GM23248 (cell line): Measurements from ENCODE around the gene C5orf47. TPM values are rescaled to one million over a fixed set of nuclear protein-coding genes. Genes with fewer than 3 reads are reported as not detected.
"Not testable (repeated sequence)": the region's sequence is repeated elsewhere in the genome, so short reads cannot be mapped to it uniquely, and the experiment has no call there.

Experiments
- DNase-seq: peaks from one replicate; pipeline ENCODE4 v3.0.0-alpha.2; 2015
- H2AFZ ChIP-seq: fragments of 200-600 bp; sonication (generic); 2 replicates; pipeline ENCODE4 v1.6.1; 2016; ENCODE audit warnings: antibody characterized with exemption
- H3F3A ChIP-seq: fragments of 200-600 bp; sonication (generic); 2 replicates; pipeline ENCODE4 v1.6.1; 2016; ENCODE audit warnings: mild to moderate bottlenecking, antibody characterized with exemption, mixed run types; ENCODE audit not compliant: insufficient read depth
- H3K27ac ChIP-seq: fragments of 200-600 bp; sonication (generic); 2 replicates; pipeline ENCODE4 v1.5.1; 2016; ENCODE audit warnings: mild to moderate bottlenecking
- H3K27me3 ChIP-seq: fragments of 200-600 bp; sonication (generic); replicated peaks from 2 replicates; pipeline ENCODE4 v1.6.1; 2016; ENCODE audit warnings: mild to moderate bottlenecking; ENCODE audit not compliant: insufficient read depth
- H3K36me3 ChIP-seq: fragments of 200-600 bp; sonication (generic); 2 replicates; pipeline ENCODE4 v1.6.1; 2016; ENCODE audit warnings: low read depth, mild to moderate bottlenecking
- H3K4me1 ChIP-seq: fragments of 200-600 bp; sonication (generic); 2 replicates; pipeline ENCODE4 v1.6.1; 2016; ENCODE audit warnings: mild to moderate bottlenecking; ENCODE audit not compliant: insufficient read depth
- H3K4me2 ChIP-seq: fragments of 200-600 bp; sonication (generic); one replicate; pipeline ENCODE4 v1.6.1; 2016; ENCODE audit warnings: mild to moderate bottlenecking; ENCODE audit not compliant: unreplicated experiment
- H3K4me3 ChIP-seq: fragments of 200-600 bp; sonication (generic); 2 replicates; pipeline ENCODE4 v1.5.1; 2016; ENCODE audit warnings: mild to moderate bottlenecking
- H3K79me2 ChIP-seq: fragments of 200-600 bp; sonication (generic); 2 replicates; pipeline ENCODE4 v1.6.1; 2016; ENCODE audit warnings: mild to moderate bottlenecking; ENCODE audit not compliant: insufficient read depth
- H3K9ac ChIP-seq: fragments of 200-600 bp; sonication (generic); 2 replicates; pipeline ENCODE4 v1.6.1; 2016; ENCODE audit warnings: mild to moderate bottlenecking
- H3K9me2 ChIP-seq: fragments of 200-600 bp; sonication (generic); 2 replicates; pipeline ENCODE4 v1.6.1; 2016; ENCODE audit warnings: mixed run types, mild to moderate bottlenecking, moderate library complexity; ENCODE audit not compliant: insufficient read depth
- H3K9me3 ChIP-seq: fragments of 200-600 bp; sonication (generic); one replicate; pipeline ENCODE4 v1.6.1; 2017; ENCODE audit warnings: low read depth
- H4K20me1 ChIP-seq: fragments of 200-600 bp; sonication (generic); 2 replicates; pipeline ENCODE4 v1.6.0; 2016; ENCODE audit not compliant: insufficient read depth
- EZH2 ChIP-seq: fragments of 200-600 bp; sonication (generic); IDR thresholded peaks from 2 replicates; pipeline ENCODE4 v1.6.1; 2018; ENCODE audit warnings: antibody characterized with exemption, mild to moderate bottlenecking; ENCODE audit not compliant: insufficient read depth, poor library complexity, severe bottlenecking
- EZH2phosphoT487 ChIP-seq: fragments of 200-600 bp; sonication (generic); IDR thresholded peaks from 2 replicates; pipeline ENCODE4 v1.6.1; 2018; ENCODE audit warnings: antibody characterized with exemption, moderate library complexity, mild to moderate bottlenecking, low read depth; ENCODE audit not compliant: insufficient read depth
- WGBS, 2 experiments: methylation state at CpG; one replicate each; pipeline ENCODE4 v1.1.6; 2015 to 2017; ENCODE audit warnings: low lambda C conversion rate in 2 of 2, low coverage in 1 of 2; ENCODE audit errors: missing lambda C conversion rate in 2 of 2; 5-methylcytosine and 5-hydroxymethylcytosine counted together
- in situ Hi-C: fragments of 300-500 bp; cut with MboI; formaldehyde crosslinking; loops from 2 replicates; pipeline ENCODE4 v1.15.0; 2020
- polyA plus RNA-seq: library from polyadenylated mRNA; unstranded; fragments of >200 nt; fragmentation: Nextera tagmentation; extraction: Ambion mirVana; gene quantifications from 2 replicates; pipeline ENCODE4 v1.2.1, GENCODE V29; 2016
- total RNA-seq: library from RNA; depleted of rRNA; stranded (reverse); fragments of >200 nt; shearing (Covaris generic); gene quantifications from 2 replicates; pipeline ENCODE4 v1.2.3, GENCODE V29; 2014

The C5orf47 gene
- total and polyA plus RNA-seq, 2 experiments from 2014 or later = not detected

DNA sequence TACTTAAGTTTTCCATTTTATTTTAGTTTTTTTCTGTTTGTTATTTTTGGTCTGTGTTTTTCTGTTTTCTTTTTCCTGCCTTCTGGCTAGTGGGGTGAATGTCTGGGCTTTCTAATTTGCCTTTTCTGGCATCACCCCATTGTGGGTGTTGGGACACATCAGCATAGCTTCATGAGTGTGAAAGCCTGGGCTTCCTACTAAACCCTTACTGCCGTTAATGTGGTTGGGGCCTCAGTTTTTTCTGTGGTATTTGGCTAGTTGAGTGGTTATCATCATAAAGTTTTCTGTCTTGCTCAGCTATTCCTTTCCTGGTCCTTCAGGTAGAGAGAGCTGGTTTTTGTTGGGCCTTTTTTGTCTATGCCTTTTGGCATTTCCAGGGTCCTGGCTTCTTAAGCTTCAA lies 21.4 kb downstream of the C5orf47 start:
- no peaks in the 10 kb centered on the region for H4K20me1 ChIP-seq
- no peak overlapping the region for H2AFZ ChIP-seq
- no peak overlapping the region for H3K4me2 ChIP-seq
- H3K27me3 ChIP-seq = peaks cover 6% of the 10 kb centered on the region; the same call in 1 of the 2 replicates
- H3K4me3 ChIP-seq = no peak overlapping the region
- DNase-seq = no peak
- no peak overlapping the region for H3K9ac ChIP-seq
- no peaks in the 10 kb centered on the region for H3K9me2 ChIP-seq
- H3K27ac ChIP-seq = no peak overlapping the region
- no peaks in the 10 kb centered on the region for H3F3A ChIP-seq
- in situ Hi-C loops = no loop called here
- H3K4me1 ChIP-seq = no peaks in the 10 kb centered on the region
- H3K36me3 ChIP-seq = no peaks in the 10 kb centered on the region
- H3K79me2 ChIP-seq = no peaks in the 10 kb centered on the region
- TF ChIP-seq EZH2 (no peak), EZH2phosphoT487 (no peak)
- 6 to 16% methylated on average over 1 of the region's 1 CpG for WGBS, 2 experiments
- H3K9me3 ChIP-seq = no peaks in the 10 kb centered on the region

DNA sequence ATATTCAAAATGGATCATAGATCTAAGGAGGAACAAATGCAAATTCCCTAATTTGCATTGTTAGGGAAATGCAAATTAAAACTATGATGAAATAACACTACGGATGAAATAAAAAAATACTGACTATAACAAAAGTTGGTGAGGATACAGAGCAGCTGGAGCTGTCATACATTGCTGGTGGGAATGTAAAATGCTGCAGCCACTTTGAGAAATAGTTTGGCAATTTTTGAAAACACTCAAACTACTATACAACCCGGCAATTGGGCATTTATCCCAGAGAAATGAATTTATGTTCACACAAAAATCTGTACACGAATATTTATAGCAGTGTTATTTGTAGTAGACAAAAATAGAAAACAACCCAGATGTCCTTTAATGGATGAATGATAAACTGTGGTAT lies 22.5 kb downstream of the C5orf47 start:
- no peaks in the 10 kb centered on the region for H4K20me1 ChIP-seq
- no peaks in the 10 kb centered on the region for H3K36me3 ChIP-seq
- no peak overlapping the region for H3K27ac ChIP-seq
- no peak for DNase-seq
- no peaks in the 10 kb centered on the region for H3K27me3 ChIP-seq
- no peaks in the 10 kb centered on the region for H3K9me2 ChIP-seq
- TF ChIP-seq EZH2phosphoT487 (no peak), EZH2 (no peak)
- H3F3A ChIP-seq = no peaks in the 10 kb centered on the region
- H3K4me3 ChIP-seq = no peak overlapping the region
- H2AFZ ChIP-seq = no peak overlapping the region
- no peaks in the 10 kb centered on the region for H3K9me3 ChIP-seq
- in situ Hi-C loops = no loop called here
- H3K4me2 ChIP-seq = no peak overlapping the region
- 13 to 20% methylated on average over 3 of the region's 3 CpGs for WGBS, 2 experiments
- H3K9ac ChIP-seq = no peak overlapping the region
- no peaks in the 10 kb centered on the region for H3K79me2 ChIP-seq
- H3K4me1 ChIP-seq = no peaks in the 10 kb centered on the region

DNA sequence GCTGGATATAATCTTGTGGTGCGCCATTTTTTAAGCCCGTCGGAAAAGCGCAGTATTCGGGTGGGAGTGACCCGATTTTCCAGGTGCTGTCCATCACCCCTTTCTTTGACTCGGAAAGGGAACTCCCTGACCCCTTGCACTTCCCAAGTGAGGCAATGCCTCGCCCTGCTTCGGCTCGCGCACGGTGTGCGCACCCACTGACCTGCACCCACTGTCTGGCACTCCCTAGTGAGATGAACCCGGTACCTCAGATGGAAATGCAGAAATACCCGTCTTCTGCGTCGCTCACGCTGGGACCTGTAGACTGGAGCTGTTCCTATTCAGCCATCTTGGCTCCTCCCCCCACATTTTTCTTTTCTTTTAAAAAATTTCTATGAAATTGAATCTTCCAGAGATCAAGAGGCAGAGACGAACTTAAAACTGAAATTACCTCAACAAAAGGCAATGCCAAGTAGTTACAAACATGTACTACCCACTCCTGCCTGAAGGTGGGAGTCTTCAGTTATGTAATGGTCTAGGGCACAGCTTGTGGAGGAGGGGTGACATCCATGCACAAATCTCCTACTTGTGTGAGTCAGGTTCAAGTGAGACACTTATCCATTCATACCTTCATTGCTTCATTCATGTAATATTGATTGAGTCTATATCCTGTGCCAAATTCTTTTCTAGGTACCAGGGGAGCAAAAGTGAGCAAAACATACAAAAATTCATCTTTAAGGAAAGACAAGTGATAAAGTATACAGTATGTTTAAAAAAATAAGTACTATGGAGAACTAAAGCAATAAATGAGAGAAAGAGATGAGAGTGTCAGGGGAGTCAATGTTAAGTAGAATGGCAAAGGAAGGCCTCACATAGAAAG lies 31.3 kb downstream of the C5orf47 start:
- H3F3A ChIP-seq, H3K9me3 ChIP-seq, H3K4me3 ChIP-seq, H2AFZ ChIP-seq, H4K20me1 ChIP-seq, H3K9ac ChIP-seq, H3K36me3 ChIP-seq, in situ Hi-C loops, H3K4me1 ChIP-seq, H3K79me2 ChIP-seq, H3K27ac ChIP-seq, H3K9me2 ChIP-seq, H3K4me2 ChIP-seq, H3K27me3 ChIP-seq: not testable (repeated sequence)
- 66 to 69% methylated on average over 19 of the region's 19 CpGs for WGBS, 2 experiments
- DNase-seq = peak; percentile 59

DNA sequence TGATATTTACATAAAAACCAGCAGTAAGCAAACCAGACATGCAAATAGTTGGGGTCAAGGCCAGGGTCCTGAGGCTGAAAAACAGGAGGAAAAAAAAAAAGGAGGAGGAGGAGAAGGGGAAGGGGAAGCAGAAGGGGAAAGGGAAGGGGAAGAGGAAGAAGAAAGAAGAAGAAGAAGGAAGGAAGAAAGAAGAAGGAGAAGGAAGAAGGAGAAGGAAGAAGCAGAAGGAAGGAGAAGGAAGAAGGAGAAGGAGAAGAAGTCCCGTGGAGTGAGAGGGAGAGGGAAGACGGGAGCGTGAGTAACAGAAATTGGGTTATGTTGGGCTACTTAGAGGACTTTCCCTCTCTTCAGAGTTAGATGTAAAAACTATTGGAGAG lies 31.9 kb downstream of the C5orf47 start:
- no peak overlapping the region for H3K9ac ChIP-seq
- in situ Hi-C loops = no loop called here
- no peaks in the 10 kb centered on the region for H3K9me2 ChIP-seq
- H2AFZ ChIP-seq = no peak overlapping the region
- H3F3A ChIP-seq = no peaks in the 10 kb centered on the region
- DNase-seq = no peak
- H3K4me1 ChIP-seq = no peaks in the 10 kb centered on the region
- 0 out of 2 replicates have a peak, but pooled peaks cover 3% of the 10 kb centered on the region for H3K27me3 ChIP-seq
- H4K20me1 ChIP-seq = no peaks in the 10 kb centered on the region
- TF ChIP-seq EZH2 = no peak
- no peak overlapping the region for H3K27ac ChIP-seq
- no peaks in the 10 kb centered on the region for H3K36me3 ChIP-seq
- no peaks in the 10 kb centered on the region for H3K9me3 ChIP-seq
- H3K79me2 ChIP-seq = no peaks in the 10 kb centered on the region
- no peak overlapping the region for H3K4me3 ChIP-seq
- 28 to 29% methylated on average over 3 of the region's 3 CpGs for WGBS, 2 experiments
- no peak overlapping the region for H3K4me2 ChIP-seq
